Measurements from ENCODE around the gene FERMT1.
"Not testable (repeated sequence)": the region's sequence is repeated elsewhere in the genome, so short reads cannot be mapped to it uniquely, and the experiment has no call there.

FERMT1 gene

DNA sequence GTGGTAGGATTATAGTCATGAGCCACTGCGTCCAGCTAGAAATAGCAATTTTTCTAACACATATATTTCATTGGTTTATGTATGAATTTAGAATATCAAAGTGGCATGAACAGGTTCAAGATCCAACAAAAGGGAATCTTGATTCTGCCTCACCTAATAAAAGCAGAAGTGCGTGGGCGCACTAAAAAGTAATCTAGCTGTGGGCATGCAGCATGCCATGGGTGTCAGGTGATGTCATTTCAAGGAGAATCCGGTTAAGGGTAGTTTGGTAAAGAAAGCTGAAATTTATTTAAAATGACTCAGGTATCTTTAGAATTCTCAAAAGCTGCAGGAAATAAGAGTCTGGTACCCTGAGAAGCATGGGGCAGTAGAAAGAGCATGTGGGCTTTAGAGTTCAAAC, 86.6 kb downstream of the FERMT1 start:
- Histone ChIP-seq H3K27me3 (ENCODE audit: control insufficient read depth in 5 of 5, insufficient read depth in 4 of 5, low read length in 5 of 5) (no peaks in the 10 kb centered on the region), H3K9ac (ENCODE audit: low read length in 5 of 5) (no peak overlapping the region), H3K9me3 (ENCODE audit: control insufficient read depth in 5 of 5, low read length in 5 of 5) (no peaks in the 10 kb centered on the region), H3K27ac (ENCODE audit: low read depth, low read length) (no peak overlapping the region), H3K36me3 (ENCODE audit: control insufficient read depth in 5 of 5, insufficient read depth in 5 of 5, low read length in 5 of 5) (peaks cover 45 to 70% (median 64%) of the 10 kb centered on the region in 5 donors), H3K4me1 (ENCODE audit: control insufficient read depth in 5 of 5, insufficient read depth in 5 of 5, low read length in 5 of 5) (peaks cover 0 to 8% (median 4%) of the 10 kb centered on the region in 5 donors), H3K4me3 (ENCODE audit: low read depth in 1 of 5, low read length in 5 of 5) (no peak overlapping the region)

DNA sequence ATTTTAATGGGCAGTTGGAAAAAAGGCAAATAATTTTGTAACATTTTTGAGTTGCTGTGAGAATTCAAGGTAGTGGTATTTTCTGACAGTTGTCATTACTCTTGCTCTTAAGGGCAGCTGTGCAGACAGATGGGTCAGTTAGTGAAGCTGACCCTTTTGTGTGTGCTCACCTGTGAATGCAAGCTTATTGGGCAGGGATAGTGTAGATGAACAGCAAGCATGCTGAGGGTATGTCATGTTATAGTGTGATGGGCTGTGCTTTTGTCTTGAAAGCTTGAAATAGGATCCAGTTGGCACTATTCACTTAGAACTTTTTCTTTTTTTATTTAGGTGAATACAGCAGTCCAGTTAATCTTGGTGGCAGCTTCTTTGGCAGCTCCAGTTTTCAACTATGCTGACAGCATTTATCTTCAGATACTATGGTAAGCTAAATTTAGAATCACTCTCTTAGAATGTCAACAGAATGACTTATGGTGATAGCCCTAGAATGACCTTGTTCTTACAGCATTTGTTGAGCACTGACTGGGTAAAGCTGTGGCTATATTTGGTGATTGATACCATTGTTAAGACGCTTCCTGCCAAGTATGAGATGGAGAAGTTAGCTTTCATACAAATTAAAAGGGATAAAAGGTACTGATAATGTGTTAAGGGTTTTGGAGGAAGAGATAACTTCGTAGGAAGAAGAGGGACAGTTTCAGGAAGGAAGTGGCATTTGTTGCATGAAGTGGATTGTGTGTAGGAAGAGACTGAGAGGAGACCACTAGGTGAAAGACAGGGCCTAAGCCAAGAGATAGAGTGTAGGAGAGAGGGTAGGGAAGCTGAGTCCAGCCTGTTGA, 88.5 kb downstream of the FERMT1 start:
- peaks cover 37 to 59% (median 47%) of the 10 kb centered on the region in 5 donors for H3K36me3 ChIP-seq (ENCODE audit: control insufficient read depth in 5 of 5, insufficient read depth in 5 of 5, low read length in 5 of 5)
- no peak overlapping the region for H3K4me3 ChIP-seq (ENCODE audit: low read depth in 1 of 5, low read length in 5 of 5)
- no peak overlapping the region for H3K9ac ChIP-seq (ENCODE audit: low read length in 5 of 5)
- H3K27me3 ChIP-seq (ENCODE audit: control insufficient read depth in 5 of 5, insufficient read depth in 4 of 5, low read length in 5 of 5) = no peaks in the 10 kb centered on the region
- H3K4me1 ChIP-seq (ENCODE audit: control insufficient read depth in 5 of 5, insufficient read depth in 5 of 5, low read length in 5 of 5) = peaks cover 0 to 12% (median 9%) of the 10 kb centered on the region in 5 donors
- H3K9me3 ChIP-seq (ENCODE audit: control insufficient read depth in 5 of 5, low read length in 5 of 5) = no peaks in the 10 kb centered on the region
- no peak overlapping the region for H3K27ac ChIP-seq (ENCODE audit: low read depth, low read length)

DNA sequence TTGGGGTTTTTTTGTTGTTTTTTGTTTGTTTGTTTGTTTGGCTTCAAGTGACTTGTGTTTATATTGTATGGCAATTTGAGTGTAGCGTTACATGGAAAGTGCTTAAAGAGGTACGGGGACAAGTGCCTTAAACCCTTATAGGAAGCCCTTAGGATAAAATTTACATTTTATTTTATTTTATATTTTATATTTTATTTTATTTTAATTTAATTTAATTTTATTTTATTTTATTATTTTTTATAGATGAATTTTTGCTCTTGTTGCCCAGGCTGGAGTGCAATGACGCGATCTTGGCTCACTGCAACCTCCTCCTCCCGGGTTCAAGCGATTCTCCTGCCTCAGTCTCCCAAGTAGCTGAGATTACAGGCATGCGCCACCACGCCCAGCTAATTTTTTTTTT, 89.9 kb downstream of the FERMT1 start:
- H3K9me3 ChIP-seq (ENCODE audit: control insufficient read depth in 5 of 5, low read length in 5 of 5); H3K4me3 ChIP-seq (ENCODE audit: low read depth in 1 of 5, low read length in 5 of 5); H3K9ac ChIP-seq (ENCODE audit: low read length in 5 of 5); H3K27me3 ChIP-seq (ENCODE audit: control insufficient read depth in 5 of 5, insufficient read depth in 4 of 5, low read length in 5 of 5); H3K27ac ChIP-seq (ENCODE audit: low read depth, low read length): not testable (repeated sequence)
- H3K4me1 ChIP-seq (ENCODE audit: control insufficient read depth in 5 of 5, insufficient read depth in 5 of 5, low read length in 5 of 5) = peaks cover 0 to 19% (median 17%) of the 10 kb centered on the region in 5 donors
- H3K36me3 ChIP-seq (ENCODE audit: control insufficient read depth in 5 of 5, insufficient read depth in 5 of 5, low read length in 5 of 5) = peaks cover 32 to 54% (median 39%) of the 10 kb centered on the region in 5 donors

DNA sequence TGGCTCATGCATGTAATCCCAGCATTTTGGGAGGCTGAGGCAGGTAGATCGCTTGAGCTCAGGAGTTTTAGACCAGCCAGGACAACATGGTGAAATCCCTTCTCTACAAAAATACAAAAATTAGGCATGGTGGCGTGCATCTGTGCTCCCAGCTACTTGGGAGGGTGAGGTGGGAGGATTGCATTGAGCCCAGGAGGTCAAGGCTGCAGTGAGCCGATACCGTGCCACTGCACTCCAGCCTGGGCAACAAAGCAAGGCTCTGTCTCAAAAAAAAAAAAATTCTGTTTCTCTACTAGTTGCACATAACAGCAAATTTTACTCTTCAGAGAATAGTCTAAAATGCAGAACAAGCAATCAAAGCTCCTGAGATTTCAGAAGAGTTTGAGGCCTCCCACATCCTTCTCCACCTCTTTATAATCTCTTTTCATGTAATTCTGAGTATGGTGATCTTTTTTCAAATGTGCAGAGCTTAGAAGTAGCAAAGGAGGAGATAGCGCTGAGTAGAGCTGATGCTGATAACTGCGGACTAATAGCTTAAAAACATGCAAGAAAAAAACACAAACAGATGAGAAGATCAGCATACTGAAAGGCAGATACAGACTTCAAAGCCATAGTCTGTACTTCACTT, 92.3 kb downstream of the FERMT1 start:
- Histone ChIP-seq H3K27me3 (ENCODE audit: control insufficient read depth in 5 of 5, insufficient read depth in 4 of 5, low read length in 5 of 5) (no peaks in the 10 kb centered on the region), H3K9ac (ENCODE audit: low read length in 5 of 5) (no peak overlapping the region), H3K9me3 (ENCODE audit: control insufficient read depth in 5 of 5, low read length in 5 of 5) (no peaks in the 10 kb centered on the region), H3K4me3 (ENCODE audit: low read depth in 1 of 5, low read length in 5 of 5) (no peak overlapping the region), H3K27ac (ENCODE audit: low read depth, low read length) (peak overlapping the region; percentile 26), H3K36me3 (ENCODE audit: control insufficient read depth in 5 of 5, insufficient read depth in 5 of 5, low read length in 5 of 5) (peaks cover 25 to 38% (median 30%) of the 10 kb centered on the region in 5 donors), H3K4me1 (ENCODE audit: control insufficient read depth in 5 of 5, insufficient read depth in 5 of 5, low read length in 5 of 5) (peaks cover 0 to 19% (median 17%) of the 10 kb centered on the region in 5 donors)

DNA sequence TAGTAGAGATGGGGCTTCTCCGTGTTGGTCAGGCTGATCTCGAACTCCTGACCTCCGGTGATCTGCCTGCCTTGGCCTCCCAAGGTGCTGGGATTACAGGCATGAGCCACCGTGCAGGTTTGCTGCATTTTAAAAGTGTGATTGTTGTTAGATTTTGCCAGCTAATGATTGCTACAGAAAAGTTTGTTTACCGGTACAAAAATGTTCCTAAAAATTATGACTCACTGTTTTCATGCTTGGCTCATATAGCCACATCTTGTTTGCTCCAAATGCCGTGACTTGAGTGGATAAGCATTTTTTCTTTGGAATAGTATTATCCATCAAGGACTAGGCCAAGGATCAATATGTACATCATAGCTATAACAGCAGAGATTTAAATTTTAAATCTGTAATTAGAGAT, 93.3 kb downstream of the FERMT1 start:
- peak overlapping the region; percentile 31 for H3K27ac ChIP-seq (ENCODE audit: low read depth, low read length)

DNA sequence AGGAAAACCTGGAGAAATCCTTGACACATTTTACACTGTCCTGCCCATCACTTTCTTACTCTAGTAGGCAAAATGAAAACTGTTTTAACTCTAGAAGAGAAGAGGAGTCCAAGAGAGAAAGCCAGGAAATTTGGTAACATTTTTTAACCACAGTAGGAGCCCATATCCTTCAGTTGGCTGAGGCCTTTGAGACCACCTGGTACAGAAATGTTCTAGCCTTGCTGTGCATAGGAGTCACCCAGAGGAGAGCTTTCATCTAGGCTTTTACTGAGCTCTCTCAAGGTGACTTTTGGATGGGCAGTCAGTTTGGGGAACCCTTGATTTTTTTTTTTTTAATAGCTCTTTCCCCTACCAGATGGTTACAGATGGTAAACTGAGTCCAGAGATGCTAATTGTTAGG, 94.0 kb downstream of the FERMT1 start:
- H3K9me3 ChIP-seq (ENCODE audit: control insufficient read depth in 5 of 5, low read length in 5 of 5) = peaks cover 0 to 2% (median 0%) of the 10 kb centered on the region in 5 donors
- H3K4me1 ChIP-seq (ENCODE audit: control insufficient read depth in 5 of 5, insufficient read depth in 5 of 5, low read length in 5 of 5) = peaks cover 0 to 19% (median 15%) of the 10 kb centered on the region in 5 donors
- H3K27me3 ChIP-seq (ENCODE audit: control insufficient read depth in 5 of 5, insufficient read depth in 4 of 5, low read length in 5 of 5) = no peaks in the 10 kb centered on the region
- peaks cover 23 to 34% (median 31%) of the 10 kb centered on the region in 5 donors for H3K36me3 ChIP-seq (ENCODE audit: control insufficient read depth in 5 of 5, insufficient read depth in 5 of 5, low read length in 5 of 5)
- no peak overlapping the region for H3K9ac ChIP-seq (ENCODE audit: low read length in 5 of 5)
- H3K4me3 ChIP-seq (ENCODE audit: low read depth in 1 of 5, low read length in 5 of 5) = no peak overlapping the region
- H3K27ac ChIP-seq (ENCODE audit: low read depth, low read length) = peak overlapping the region; percentile 31

More for the DNA sequence above, 93.3 kb downstream of the FERMT1 start:
- peaks cover 24 to 35% (median 33%) of the 10 kb centered on the region in 5 donors for H3K36me3 ChIP-seq (ENCODE audit: control insufficient read depth in 5 of 5, insufficient read depth in 5 of 5, low read length in 5 of 5)
- H3K4me3 ChIP-seq (ENCODE audit: low read depth in 1 of 5, low read length in 5 of 5) = no peak overlapping the region
- H3K9ac ChIP-seq (ENCODE audit: low read length in 5 of 5) = no peak overlapping the region
- H3K9me3 ChIP-seq (ENCODE audit: control insufficient read depth in 5 of 5, low read length in 5 of 5) = peaks cover 0 to 2% (median 0%) of the 10 kb centered on the region in 5 donors
- H3K27me3 ChIP-seq (ENCODE audit: control insufficient read depth in 5 of 5, insufficient read depth in 4 of 5, low read length in 5 of 5) = no peaks in the 10 kb centered on the region
- H3K4me1 ChIP-seq (ENCODE audit: control insufficient read depth in 5 of 5, insufficient read depth in 5 of 5, low read length in 5 of 5) = peaks cover 0 to 19% (median 17%) of the 10 kb centered on the region in 5 donors

DNA sequence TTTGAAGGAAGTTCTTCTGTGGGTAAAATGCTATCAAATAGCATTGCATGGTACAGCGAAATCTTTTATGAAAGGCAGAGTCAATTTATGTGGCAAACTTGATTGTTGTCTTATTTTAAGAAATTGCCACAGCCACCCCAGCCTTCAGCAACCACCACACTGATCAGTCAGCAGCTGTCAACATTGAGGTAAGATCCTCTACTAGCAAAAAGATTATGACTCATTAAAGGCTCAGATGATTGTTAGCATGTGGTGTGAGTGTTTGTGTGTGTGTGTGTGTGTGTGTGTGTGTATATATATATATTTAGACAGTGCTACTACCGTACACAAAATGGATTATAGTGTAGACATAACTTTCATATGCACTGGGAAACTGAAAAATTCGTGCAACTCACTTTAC, 96.8 kb downstream of the FERMT1 start:
- H3K4me3 ChIP-seq (ENCODE audit: low read depth in 1 of 5, low read length in 5 of 5) = no peak overlapping the region
- peaks cover 21 to 39% (median 30%) of the 10 kb centered on the region in 5 donors for H3K36me3 ChIP-seq (ENCODE audit: control insufficient read depth in 5 of 5, insufficient read depth in 5 of 5, low read length in 5 of 5)
- H3K9ac ChIP-seq (ENCODE audit: low read length in 5 of 5) = no peak overlapping the region
- H3K4me1 ChIP-seq (ENCODE audit: control insufficient read depth in 5 of 5, insufficient read depth in 5 of 5, low read length in 5 of 5) = peaks cover 0 to 19% (median 15%) of the 10 kb centered on the region in 5 donors
- peaks cover 0 to 2% (median 0%) of the 10 kb centered on the region in 5 donors for H3K9me3 ChIP-seq (ENCODE audit: control insufficient read depth in 5 of 5, low read length in 5 of 5)
- H3K27ac ChIP-seq (ENCODE audit: low read depth, low read length) = no peak overlapping the region
- H3K27me3 ChIP-seq (ENCODE audit: control insufficient read depth in 5 of 5, insufficient read depth in 4 of 5, low read length in 5 of 5) = no peaks in the 10 kb centered on the region
